Amniotic epithelial cell (primary cell): ENCODE results near the gene WFDC10B.
"Not testable (repeated sequence)": the region's sequence is repeated elsewhere in the genome, so short reads cannot be mapped to it uniquely, and the experiment has no call there.

ENCODE experiments used
- DNase-seq: peaks from one replicate; pipeline ENCODE4 v3.0.0-alpha.2; 2010; ENCODE audit warnings: low read depth

The WFDC10B gene

GRCh38 chr20:45704969-45705637 is at the start of gene WFDC10B:
WFDC10B (minus strand) TSS chr20:45705019; CDS start chr20:45685992, 19,027 bp downstream.
- DNase-seq = peak; percentile 4

- DNase-seq = no peak
These were observed 47.9 kb upstream of the WFDC10B start for GRCh38 chr20:45752746-45753145.

GRCh38 chr20:45751721-45752120 is 46.9 kb upstream of the WFDC10B start:
- no peak for DNase-seq

- DNase-seq = no peak
These were observed 40.2 kb upstream of the WFDC10B start for GRCh38 chr20:45745015-45745414.

- peak; percentile 21 for DNase-seq
These were observed 37.8 kb upstream of the WFDC10B start for GRCh38 chr20:45742596-45742995.

GRCh38 chr20:45735988-45736387 is 31.2 kb upstream of the WFDC10B start:
- no peak for DNase-seq

GRCh38 chr20:45735552-45735951 is 30.7 kb upstream of the WFDC10B start:
- no peak for DNase-seq

GRCh38 chr20:45732199-45732598 is 27.4 kb upstream of the WFDC10B start:
- no peak for DNase-seq

GRCh38 chr20:45727044-45727443 is 22.2 kb upstream of the WFDC10B start:
- peak; percentile 89 for DNase-seq

GRCh38 chr20:45725134-45725533 is 20.3 kb upstream of the WFDC10B start:
- DNase-seq = peak; percentile 64

- DNase-seq = no peak
These were observed 17.2 kb upstream of the WFDC10B start, which contains the start of gene SPINT4 for GRCh38 chr20:45722047-45722446. SPINT4 (plus strand) TSS chr20:45722347; CDS start chr20:45722368, 21 bp downstream.

- DNase-seq = not testable (repeated sequence)
These were observed 11.4 kb upstream of the WFDC10B start for GRCh38 chr20:45716141-45716688.

- DNase-seq = no peak
These were observed 2.9 kb downstream of the WFDC10B start, which contains the start of gene WFDC13 for GRCh38 chr20:45701873-45702272. WFDC13 (plus strand) TSS chr20:45702038; CDS start chr20:45702124, 86 bp downstream.

GRCh38 chr20:45701104-45701503 is 3.7 kb downstream of the WFDC10B start:
- no peak for DNase-seq

- no peak for DNase-seq
These were observed 9.3 kb downstream of the WFDC10B start for GRCh38 chr20:45695496-45695895.

- not testable (repeated sequence) for DNase-seq
These were observed 11.5 kb downstream of the WFDC10B start for GRCh38 chr20:45693346-45693745.

- DNase-seq = no peak
These were observed 18.9 kb downstream of the WFDC10B start for GRCh38 chr20:45685896-45686295.

- DNase-seq = no peak
These were observed 25.2 kb downstream of the WFDC10B start for GRCh38 chr20:45679650-45680049.

GRCh38 chr20:45672765-45673164 is 32.1 kb downstream of the WFDC10B start:
- no peak for DNase-seq

GRCh38 chr20:45670139-45670538 is 34.7 kb downstream of the WFDC10B start, which contains the start of gene WFDC11:
WFDC11 (minus strand) TSS chr20:45670239; CDS start chr20:45650600, 19,639 bp downstream.
- no peak for DNase-seq

GRCh38 chr20:45657038-45657437 is 47.8 kb downstream of the WFDC10B start:
- not testable (repeated sequence) for DNase-seq

- DNase-seq = not testable (repeated sequence)
These were observed 53.1 kb downstream of the WFDC10B start for GRCh38 chr20:45651726-45652125.

- no peak for DNase-seq
These were observed 55.4 kb downstream of the WFDC10B start for GRCh38 chr20:45649312-45649863.
